22Rv1 (cell line): Measurements from ENCODE around the gene LRCH3.

Experiments
- H3K27ac ChIP-seq: fragments of 450-650 bp; 2 replicates; pipeline ENCODE4 v1.5.1; 2017
- ZFX ChIP-seq: fragments of 450-650 bp; IDR thresholded peaks from 2 replicates; pipeline ENCODE4 v1.6.1; 2017; ENCODE audit warnings: antibody characterized with exemption, borderline replicate concordance
- TF ChIP-seq, protein P1 (sequence below): fragments of 450-650 bp; IDR thresholded peaks from 2 replicates; pipeline ENCODE4 v1.5.1; 2017; ENCODE audit warnings: mild to moderate bottlenecking

Gene LRCH3

DNA sequence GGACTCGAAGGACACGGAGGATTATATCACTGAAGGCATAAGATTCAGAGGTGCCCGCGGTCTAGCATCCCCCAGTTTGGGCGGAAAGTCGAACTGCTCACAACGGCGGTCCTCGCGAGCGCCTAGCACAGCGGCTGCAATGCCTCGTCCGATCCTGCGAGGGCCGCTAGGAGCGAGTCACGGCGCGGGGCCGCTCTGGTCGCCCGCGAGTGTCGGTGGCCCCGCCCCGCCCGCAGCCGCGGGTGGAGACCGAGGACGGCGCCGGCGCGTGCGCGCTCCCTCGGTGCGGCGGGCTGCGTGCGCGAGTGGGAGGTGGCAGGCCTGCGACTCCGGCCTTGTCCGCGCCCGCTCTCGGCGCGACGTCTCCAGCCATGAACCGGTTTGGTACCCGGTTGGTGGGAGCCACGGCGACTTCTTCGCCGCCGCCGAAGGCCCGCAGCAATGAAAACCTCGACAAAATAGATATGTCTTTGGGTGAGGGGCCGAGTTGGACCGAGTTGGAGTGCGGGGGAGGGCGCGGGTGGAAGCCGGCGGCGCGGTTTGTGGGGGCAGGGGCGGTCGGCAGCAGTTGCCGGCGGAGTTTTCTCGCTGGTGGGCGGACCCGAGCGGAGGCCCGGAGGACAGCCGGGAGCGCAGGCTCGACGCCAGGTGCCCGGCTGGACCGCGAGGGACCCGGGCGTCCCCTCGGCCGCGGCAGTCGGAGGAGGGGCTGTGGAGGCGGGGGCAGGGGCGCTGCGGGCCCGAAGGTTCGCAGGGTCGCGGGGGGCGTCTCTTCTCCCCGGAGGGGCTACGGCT lies 41.3 kb upstream of the LRCH3 start, which contains the start of gene FYTTD1:
Gene FYTTD1 (plus strand): TSS at position 283 of the 795 bp plus-strand sequence. CDS start 89 bp downstream, at position 372.
- TF ChIP-seq, protein P1, sequence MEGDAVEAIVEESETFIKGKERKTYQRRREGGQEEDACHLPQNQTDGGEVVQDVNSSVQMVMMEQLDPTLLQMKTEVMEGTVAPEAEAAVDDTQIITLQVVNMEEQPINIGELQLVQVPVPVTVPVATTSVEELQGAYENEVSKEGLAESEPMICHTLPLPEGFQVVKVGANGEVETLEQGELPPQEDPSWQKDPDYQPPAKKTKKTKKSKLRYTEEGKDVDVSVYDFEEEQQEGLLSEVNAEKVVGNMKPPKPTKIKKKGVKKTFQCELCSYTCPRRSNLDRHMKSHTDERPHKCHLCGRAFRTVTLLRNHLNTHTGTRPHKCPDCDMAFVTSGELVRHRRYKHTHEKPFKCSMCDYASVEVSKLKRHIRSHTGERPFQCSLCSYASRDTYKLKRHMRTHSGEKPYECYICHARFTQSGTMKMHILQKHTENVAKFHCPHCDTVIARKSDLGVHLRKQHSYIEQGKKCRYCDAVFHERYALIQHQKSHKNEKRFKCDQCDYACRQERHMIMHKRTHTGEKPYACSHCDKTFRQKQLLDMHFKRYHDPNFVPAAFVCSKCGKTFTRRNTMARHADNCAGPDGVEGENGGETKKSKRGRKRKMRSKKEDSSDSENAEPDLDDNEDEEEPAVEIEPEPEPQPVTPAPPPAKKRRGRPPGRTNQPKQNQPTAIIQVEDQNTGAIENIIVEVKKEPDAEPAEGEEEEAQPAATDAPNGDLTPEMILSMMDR, result peak; percentile 74
- no peak for TF ChIP-seq ZFX
- peak within 1 kb of the TSS; percentile 87 for H3K27ac ChIP-seq

DNA sequence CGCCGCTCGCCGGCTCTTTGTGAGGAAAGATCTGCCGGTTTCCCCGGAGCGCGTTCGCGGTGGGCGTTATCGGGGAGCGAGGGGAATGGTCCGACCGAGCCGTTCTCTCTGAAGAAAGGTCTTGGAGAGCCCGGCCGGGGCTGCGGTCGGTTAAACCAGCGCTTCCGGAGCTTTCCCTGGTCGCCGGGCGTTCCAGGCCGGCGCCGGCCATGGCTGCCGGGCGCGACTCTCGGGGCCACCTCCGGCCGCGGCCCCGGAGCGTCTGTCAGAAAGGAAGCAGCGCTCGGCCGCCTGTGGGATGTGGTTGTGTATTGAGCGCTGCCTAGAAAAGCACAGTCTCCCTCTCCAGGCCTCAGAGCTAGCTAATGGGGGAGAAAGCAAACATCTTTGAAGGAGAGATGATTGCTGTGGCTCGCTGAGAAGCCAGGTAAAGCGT lies 40.6 kb upstream of the LRCH3 start:
- peak overlapping the region; percentile 87 for H3K27ac ChIP-seq

DNA sequence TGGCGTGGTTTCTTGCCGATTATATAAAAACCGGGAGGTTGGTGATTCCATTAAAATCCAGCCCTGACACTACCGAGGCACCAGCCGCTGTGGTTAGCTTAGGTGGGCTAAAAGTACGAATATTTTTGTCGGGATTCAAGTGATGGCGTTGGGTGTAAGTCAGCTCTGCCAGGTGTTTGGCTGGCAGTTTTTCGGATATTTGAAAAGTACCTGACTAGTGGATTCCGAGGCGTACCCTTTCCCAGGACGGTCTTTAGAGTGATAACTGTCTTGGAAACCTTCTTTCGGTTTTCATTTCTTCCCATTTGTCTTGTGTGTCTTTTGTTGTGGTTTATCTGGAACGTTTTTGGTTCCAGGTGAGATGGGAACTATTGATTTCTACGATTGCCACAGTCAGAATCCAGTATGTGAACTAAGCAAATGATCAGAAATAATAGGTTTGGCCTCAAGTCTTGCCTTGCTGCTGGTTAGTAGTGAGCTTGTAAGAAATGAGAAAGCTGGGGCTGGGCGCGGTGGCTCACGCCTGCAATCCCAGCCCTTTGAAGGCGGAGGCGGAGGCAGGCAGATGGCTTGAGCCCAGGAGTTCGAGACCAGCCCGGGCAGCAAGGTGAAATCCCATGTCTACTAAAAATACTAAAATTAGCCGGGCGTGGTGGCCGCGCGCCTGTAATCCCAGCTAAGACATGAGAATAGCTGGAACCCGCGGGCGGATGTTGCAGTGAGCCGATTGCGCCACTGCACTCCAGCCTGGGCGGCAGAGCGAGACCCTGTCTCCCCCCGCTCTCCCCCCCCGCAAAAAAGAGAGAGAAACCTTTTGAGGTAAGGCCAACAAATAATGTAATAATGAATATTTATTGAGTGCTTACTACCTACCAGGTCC lies 40.0 kb upstream of the LRCH3 start:
- H3K27ac ChIP-seq, result peak overlapping the region; percentile 87
- TF ChIP-seq ZFX, result no peak
- TF ChIP-seq, protein P1, result no peak

More for the DNA sequence above, 40.6 kb upstream of the LRCH3 start:
- TF ChIP-seq, protein P1, result no peak
- TF ChIP-seq ZFX, result no peak

DNA sequence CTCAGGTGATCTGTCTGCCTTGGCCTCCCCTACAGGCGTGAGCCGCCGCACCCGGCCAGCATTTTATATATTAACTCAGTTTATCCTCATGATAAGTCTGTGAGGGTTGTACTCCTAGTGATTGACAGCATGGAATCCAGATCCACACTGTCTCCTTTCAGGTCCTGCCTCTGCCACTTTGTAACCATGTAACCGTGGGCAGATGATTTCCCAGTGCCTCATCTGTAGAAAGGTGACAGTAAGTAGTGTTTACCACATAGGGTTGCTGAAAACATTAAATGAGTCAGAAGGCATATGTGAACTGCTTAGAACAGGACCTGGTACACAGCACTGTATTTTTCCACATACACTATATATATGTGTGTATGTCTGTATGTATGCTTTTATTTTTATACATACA lies 38.9 kb upstream of the LRCH3 start:
- no peak overlapping the region; the same call in 1 of the 2 replicates for H3K27ac ChIP-seq
- no peak for TF ChIP-seq ZFX
- TF ChIP-seq, protein P1, result no peak

DNA sequence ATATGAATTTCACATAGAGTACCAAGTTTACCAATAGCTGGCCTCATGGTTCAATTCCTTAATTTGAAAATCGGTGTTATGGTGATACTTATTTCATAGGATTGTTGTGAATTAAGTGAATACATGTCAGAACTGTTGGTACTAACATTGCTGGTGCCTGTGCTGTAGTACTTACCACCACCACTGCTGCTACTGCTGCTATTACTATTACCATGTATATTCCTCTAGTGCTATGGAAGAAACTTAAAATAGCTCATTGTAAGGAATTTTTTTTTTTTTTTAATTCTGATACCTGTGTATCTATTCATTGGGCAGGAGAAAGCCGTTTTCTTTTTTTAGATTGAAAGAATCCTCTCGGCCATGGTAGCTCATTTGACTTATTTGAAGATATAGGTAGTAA lies 37.8 kb upstream of the LRCH3 start:
- TF ChIP-seq, protein P1, result no peak
- no peak for TF ChIP-seq ZFX
- H3K27ac ChIP-seq, result no peak overlapping the region

DNA sequence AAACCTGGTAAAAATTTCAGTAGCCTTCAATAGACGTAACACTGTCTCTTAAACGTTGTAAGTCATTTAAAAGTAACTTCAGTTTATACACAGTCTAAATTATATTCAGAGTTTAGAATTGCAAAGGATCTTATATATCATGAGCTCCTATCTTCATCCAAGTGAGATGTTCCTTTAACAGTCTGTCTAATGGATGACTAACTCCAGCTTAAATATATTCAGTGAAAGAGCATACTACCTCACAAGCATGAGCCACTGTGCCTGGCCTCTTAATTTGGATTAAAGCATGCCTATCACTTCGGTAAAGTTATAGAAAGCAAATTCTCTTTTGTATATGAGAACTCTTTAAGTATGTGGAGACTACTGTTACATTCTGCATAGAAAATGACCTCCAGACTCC lies 34.4 kb upstream of the LRCH3 start:
- no peak for TF ChIP-seq ZFX
- TF ChIP-seq, protein P1, result no peak
- no peak overlapping the region for H3K27ac ChIP-seq
